SK-N-MC (cell line): ENCODE results near the gene DRD2.

Experiments used
- DNase-seq: peaks from one replicate; pipeline ENCODE4 v3.0.0-alpha.2; 2011; ENCODE audit warnings: low read depth, low spot score
- H3K27ac ChIP-seq: fragments of 200-600 bp; sonication (generic); 2 replicates; pipeline ENCODE4 v1.5.1; 2016; ENCODE audit warnings: mixed run types
- H3K36me3 ChIP-seq: fragments of 200-600 bp; sonication (generic); 2 replicates; pipeline ENCODE4 v1.6.1; 2017; ENCODE audit warnings: antibody characterized with exemption, low read length, mixed read lengths; ENCODE audit not compliant: insufficient read depth
- H3K4me3 ChIP-seq: fragments of 200-600 bp; sonication (generic); 2 replicates; pipeline ENCODE4 v1.5.1; 2016
- H3K9ac ChIP-seq: fragments of 200-600 bp; sonication (generic); 2 replicates; pipeline ENCODE4 v1.8.0; 2017; ENCODE audit warnings: mixed run types, mixed read lengths; ENCODE audit not compliant: insufficient read length
- H3K9me3 ChIP-seq: fragments of 200-600 bp; sonication (generic); 2 replicates; pipeline ENCODE4 v1.6.1; 2017; ENCODE audit warnings: low read depth, mild to moderate bottlenecking, antibody characterized with exemption, low read length, moderate library complexity, mixed read lengths
- EZH2 ChIP-seq: fragments of 200-600 bp; sonication (generic); IDR thresholded peaks from one replicate; pipeline ENCODE4 v1.6.1; 2017; ENCODE audit warnings: antibody characterized with exemption
- FOXP2 ChIP-seq: optimal IDR thresholded peaks from 2 replicates; pipeline ENCODE3; 2011; ENCODE audit warnings: mild to moderate bottlenecking, moderate library complexity; ENCODE audit not compliant: insufficient read depth; ENCODE audit errors: extremely low read length, control extremely low read depth
- POLR2AphosphoS5 ChIP-seq: IDR thresholded peaks from 2 replicates; pipeline ENCODE4 v1.6.1; 2012; ENCODE audit warnings: mild to moderate bottlenecking, low read depth, low read length, borderline replicate concordance

DRD2 gene

GRCh38 chr11:113395782-113396336 is 79.3 kb downstream of the DRD2 start:
- H3K27ac ChIP-seq: no peak overlapping the region
- DNase-seq: no peak
- no peak for TF ChIP-seq FOXP2
- no peak for TF ChIP-seq POLR2AphosphoS5
- no peak for TF ChIP-seq EZH2
- H3K4me3 ChIP-seq: no peak overlapping the region
- H3K36me3 ChIP-seq: no peaks in the 10 kb centered on the region
- H3K9ac ChIP-seq: no peak overlapping the region
- no peaks in the 10 kb centered on the region for H3K9me3 ChIP-seq

GRCh38 chr11:113394919-113395318 is 80.3 kb downstream of the DRD2 start:
- no peak overlapping the region for H3K9ac ChIP-seq
- no peak for DNase-seq
- no peak for TF ChIP-seq POLR2AphosphoS5
- no peak for TF ChIP-seq FOXP2
- no peak for TF ChIP-seq EZH2
- H3K27ac ChIP-seq: no peak overlapping the region
- H3K36me3 ChIP-seq: no peaks in the 10 kb centered on the region
- H3K4me3 ChIP-seq: no peak overlapping the region
- no peaks in the 10 kb centered on the region for H3K9me3 ChIP-seq

DNA sequence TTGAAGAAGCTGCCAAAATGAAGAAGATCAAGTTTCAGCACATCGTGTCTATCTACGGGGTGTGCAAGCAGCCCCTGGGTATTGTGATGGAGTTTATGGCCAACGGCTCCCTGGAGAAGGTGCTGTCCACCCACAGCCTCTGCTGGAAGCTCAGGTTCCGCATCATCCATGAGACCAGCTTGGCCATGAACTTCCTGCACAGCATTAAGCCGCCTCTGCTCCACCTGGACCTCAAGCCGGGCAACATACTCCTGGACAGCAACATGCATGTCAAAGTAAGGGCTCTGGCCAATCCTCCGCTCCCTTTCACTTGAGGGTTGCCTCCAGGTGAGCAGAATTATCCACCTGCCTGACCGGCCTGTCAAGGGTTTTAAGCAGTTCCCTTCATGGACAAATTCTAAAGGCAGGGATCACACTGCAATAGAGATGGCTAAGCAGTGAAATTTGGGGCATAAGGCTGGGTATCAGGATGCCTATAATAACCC is 81.7 kb downstream of the DRD2 start:
- Histone ChIP-seq H3K9me3 (no peaks in the 10 kb centered on the region), H3K27ac (no peak overlapping the region), H3K36me3 (no peaks in the 10 kb centered on the region), H3K4me3 (no peak overlapping the region), H3K9ac (no peak overlapping the region)
- no peak for DNase-seq
- TF ChIP-seq EZH2 (no peak), FOXP2 (no peak)

DNA sequence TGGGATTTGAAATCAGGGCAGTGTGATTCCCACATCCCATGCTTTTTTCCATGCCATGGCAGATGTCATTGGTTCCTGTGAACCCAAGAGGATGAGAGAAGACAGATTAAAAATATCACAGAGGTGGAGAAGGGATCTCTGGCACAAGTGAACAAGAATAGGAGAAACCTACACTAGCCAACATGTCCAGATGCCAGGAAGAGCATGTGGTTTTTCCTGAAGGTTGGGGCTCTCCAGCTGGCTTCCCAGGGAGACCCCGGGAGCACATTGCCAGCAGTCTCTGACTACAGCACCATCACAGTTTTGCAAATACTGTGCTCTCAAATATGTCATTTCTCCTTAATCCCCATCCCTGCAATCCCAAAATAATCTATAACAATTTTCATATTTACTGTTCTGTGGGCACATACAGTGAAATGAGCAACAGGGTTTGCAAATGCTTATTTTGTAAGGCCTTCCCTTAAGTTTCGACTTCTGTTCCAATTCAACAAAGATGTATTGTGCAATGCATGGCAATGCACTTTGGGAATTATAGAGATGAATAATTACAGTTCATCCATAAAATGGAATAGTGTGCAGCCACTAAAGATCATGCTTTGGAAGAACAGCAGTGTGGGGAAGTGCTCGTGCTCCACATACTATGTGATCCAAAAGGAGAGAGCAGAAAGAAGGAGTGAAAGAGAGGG is 82.8 kb downstream of the DRD2 start:
- Histone ChIP-seq H3K9me3 (no peaks in the 10 kb centered on the region), H3K36me3 (no peaks in the 10 kb centered on the region), H3K9ac (no peak overlapping the region), H3K27ac (no peak overlapping the region), H3K4me3 (no peak overlapping the region)
- no peak for DNase-seq
- no peak for TF ChIP-seq EZH2
- no peak for TF ChIP-seq POLR2AphosphoS5
- TF ChIP-seq FOXP2: no peak

GRCh38 chr11:113389272-113389671 is 85.9 kb downstream of the DRD2 start:
- no peaks in the 10 kb centered on the region for H3K36me3 ChIP-seq
- TF ChIP-seq EZH2 (no peak), FOXP2 (no peak)
- no peak overlapping the region for H3K9ac ChIP-seq
- no peak for DNase-seq
- H3K27ac ChIP-seq: no peak overlapping the region
- no peaks in the 10 kb centered on the region for H3K9me3 ChIP-seq
- no peak overlapping the region for H3K4me3 ChIP-seq

DNA sequence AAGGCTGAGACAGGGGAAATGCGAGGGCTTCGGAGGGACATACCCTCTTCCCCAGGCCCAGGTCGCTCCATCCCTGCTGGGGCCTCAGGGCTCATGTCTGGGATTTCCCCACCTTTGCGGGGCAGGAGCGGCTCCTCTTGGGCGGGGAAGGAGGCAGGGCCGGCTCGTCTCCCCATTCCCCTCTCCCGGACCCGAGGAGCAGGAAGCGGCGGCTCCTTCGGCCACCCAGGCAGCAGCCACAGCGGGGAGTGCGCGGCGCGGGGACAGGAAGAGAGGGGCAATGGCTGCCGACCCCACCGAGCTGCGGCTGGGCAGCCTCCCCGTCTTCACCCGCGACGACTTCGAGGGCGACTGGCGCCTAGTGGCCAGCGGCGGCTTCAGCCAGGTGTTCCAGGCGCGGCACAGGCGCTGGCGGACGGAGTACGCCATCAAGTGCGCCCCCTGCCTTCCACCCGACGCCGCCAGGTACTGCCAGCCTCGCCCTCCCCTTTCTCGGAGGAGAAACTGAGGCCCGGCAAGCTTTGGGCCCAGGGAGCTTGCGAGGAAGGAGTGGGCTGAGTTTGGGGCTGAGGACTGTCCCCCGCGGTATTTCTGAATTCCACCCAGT is 87.5 kb downstream of the DRD2 start, which contains the start of gene ANKK1:
Gene ANKK1, plus strand, starts transcription at position 175 of the 607 bp plus-strand sequence. Its CDS starts 106 bp downstream, at position 281.
- no peak for DNase-seq
- Histone ChIP-seq H3K27ac (no peak within 1 kb of the TSS), H3K9ac (no peak within 1 kb of the TSS), H3K9me3 (no peaks in the 10 kb centered on the region), H3K36me3 (no peaks in the 10 kb centered on the region), H3K4me3 (no peak within 1 kb of the TSS)
- TF ChIP-seq EZH2 (no peak), FOXP2 (no peak), POLR2AphosphoS5 (no peak)

- no peak overlapping the region for H3K27ac ChIP-seq
- no peaks in the 10 kb centered on the region for H3K36me3 ChIP-seq
- DNase-seq: no peak
- no peak overlapping the region for H3K9ac ChIP-seq
- TF ChIP-seq EZH2 (no peak), FOXP2 (no peak), POLR2AphosphoS5 (no peak)
- no peaks in the 10 kb centered on the region for H3K9me3 ChIP-seq
- H3K4me3 ChIP-seq: no peak overlapping the region
Observed at GRCh38 chr11:113386866-113387265, 88.3 kb downstream of the DRD2 start.

- TF ChIP-seq FOXP2 (no peak), EZH2 (no peak), POLR2AphosphoS5 (no peak)
- DNase-seq: no peak
- H3K9ac ChIP-seq: no peak overlapping the region
- no peak overlapping the region for H3K27ac ChIP-seq
- no peaks in the 10 kb centered on the region for H3K9me3 ChIP-seq
- H3K36me3 ChIP-seq: no peaks in the 10 kb centered on the region
- H3K4me3 ChIP-seq: no peak overlapping the region
Observed at GRCh38 chr11:113385749-113386148, 89.4 kb downstream of the DRD2 start.
